Measurements from ENCODE around the gene TRPM1.

The TRPM1 gene

DNA sequence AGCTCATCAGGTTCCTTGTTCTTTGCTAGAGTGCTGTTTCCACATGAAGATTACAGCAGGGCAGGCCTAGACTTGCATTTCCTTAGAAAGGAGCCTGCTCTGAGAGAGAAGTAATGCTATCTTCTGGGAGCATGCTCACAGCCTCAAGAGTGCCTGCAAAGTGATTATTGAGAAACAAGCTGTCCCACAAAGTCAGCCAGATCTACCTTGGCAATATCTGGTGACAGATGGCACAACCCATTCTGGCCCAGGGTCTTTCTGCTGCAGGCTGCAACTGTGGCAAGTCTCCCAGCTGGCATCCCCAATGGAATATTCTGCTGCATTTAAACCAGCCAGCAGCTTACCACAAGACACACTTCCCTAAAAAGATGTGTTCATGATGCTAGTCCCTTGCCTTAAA, 139.4 kb downstream of the TRPM1 start:
- Histone ChIP-seq H3K27me3 (ENCODE audit: insufficient read depth, insufficient read length) (no peaks in the 10 kb centered on the region), H3K9ac (ENCODE audit: insufficient read length, low read depth) (no peak overlapping the region), H3K9me3 (ENCODE audit: insufficient read depth, low read length) (no peaks in the 10 kb centered on the region), H3K4me3 (ENCODE audit: insufficient read length, low read depth) (no peak overlapping the region), H3K36me3 (ENCODE audit: insufficient read depth, insufficient read length, low read length) (peaks cover 45% of the 10 kb centered on the region), H3K4me1 (ENCODE audit: insufficient read depth, insufficient read length) (no peaks in the 10 kb centered on the region)
- TF ChIP-seq SUZ12 (IDR thresholded peaks at IDR 0.05; ENCODE audit: extremely low read depth, insufficient read depth, insufficient read length) (no peak), YY1 (IDR thresholded peaks at IDR 0.05; ENCODE audit: insufficient read depth, insufficient read length) (no peak), ZNF274 (IDR thresholded peaks at IDR 0.05; ENCODE audit: low read depth, low read length) (no peak)
- DNase-seq (ENCODE audit: low read depth, low spot score): no peak

- no peaks in the 10 kb centered on the region for H3K27me3 ChIP-seq (ENCODE audit: insufficient read depth, insufficient read length)
- no peaks in the 10 kb centered on the region for H3K4me1 ChIP-seq (ENCODE audit: insufficient read depth, insufficient read length)
- H3K4me3 ChIP-seq (ENCODE audit: insufficient read length, low read depth): no peak overlapping the region
- H3K9ac ChIP-seq (ENCODE audit: insufficient read length, low read depth): no peak overlapping the region
- TF ChIP-seq ZNF274 (IDR thresholded peaks at IDR 0.05; ENCODE audit: low read depth, low read length): no peak
- H3K9me3 ChIP-seq (ENCODE audit: insufficient read depth, low read length): no peaks in the 10 kb centered on the region
- no peak for DNase-seq (ENCODE audit: low read depth, low spot score)
- peaks cover 42% of the 10 kb centered on the region for H3K36me3 ChIP-seq (ENCODE audit: insufficient read depth, insufficient read length, low read length)
Measured at GRCh38 chr15:30958219-30958618, 143.3 kb downstream of the TRPM1 start.

- Histone ChIP-seq H3K4me1 (ENCODE audit: insufficient read depth, insufficient read length) (no peaks in the 10 kb centered on the region), H3K9me3 (ENCODE audit: insufficient read depth, low read length) (no peaks in the 10 kb centered on the region), H3K4me3 (ENCODE audit: insufficient read length, low read depth) (no peak overlapping the region), H3K27me3 (ENCODE audit: insufficient read depth, insufficient read length) (no peaks in the 10 kb centered on the region), H3K36me3 (ENCODE audit: insufficient read depth, insufficient read length, low read length) (peaks cover 57% of the 10 kb centered on the region), H3K9ac (ENCODE audit: insufficient read length, low read depth) (no peak overlapping the region)
- TF ChIP-seq ZNF274 (IDR thresholded peaks at IDR 0.05; ENCODE audit: low read depth, low read length): no peak
- TF ChIP-seq SUZ12 (IDR thresholded peaks at IDR 0.05; ENCODE audit: extremely low read depth, insufficient read depth, insufficient read length): no peak
- TF ChIP-seq YY1 (IDR thresholded peaks at IDR 0.05; ENCODE audit: insufficient read depth, insufficient read length): no peak
- DNase-seq (ENCODE audit: low read depth, low spot score): no peak
Measured at GRCh38 chr15:30956216-30957124, 145.1 kb downstream of the TRPM1 start.

DNA sequence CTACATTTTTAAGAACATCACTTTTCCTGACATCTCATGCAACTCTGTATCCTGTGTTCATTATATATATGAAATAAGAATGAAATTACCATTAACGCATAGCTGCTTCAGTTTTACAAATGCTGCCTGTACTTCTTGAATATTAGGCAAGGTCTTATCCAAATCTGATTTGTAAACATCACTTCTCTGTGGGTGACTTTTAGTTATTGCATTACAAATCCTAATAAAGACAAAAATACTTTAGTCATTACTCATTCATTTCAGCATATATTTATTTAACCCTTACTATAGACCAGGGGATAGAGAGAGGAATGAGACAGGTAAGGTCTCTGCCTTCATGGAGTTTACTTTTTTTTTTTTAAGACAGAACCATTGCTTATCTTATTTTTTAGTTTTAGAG, 146.9 kb downstream of the TRPM1 start:
- H3K9me3 ChIP-seq (ENCODE audit: insufficient read depth, low read length): peaks cover 4% of the 10 kb centered on the region; the same call in 1 of the 2 replicates
- no peak overlapping the region for H3K4me3 ChIP-seq (ENCODE audit: insufficient read length, low read depth)
- no peaks in the 10 kb centered on the region for H3K4me1 ChIP-seq (ENCODE audit: insufficient read depth, insufficient read length)
- no peaks in the 10 kb centered on the region for H3K27me3 ChIP-seq (ENCODE audit: insufficient read depth, insufficient read length)
- no peak overlapping the region for H3K9ac ChIP-seq (ENCODE audit: insufficient read length, low read depth)
- no peak for DNase-seq (ENCODE audit: low read depth, low spot score)
- TF ChIP-seq YY1 (IDR thresholded peaks at IDR 0.05; ENCODE audit: insufficient read depth, insufficient read length): no peak
- TF ChIP-seq SUZ12 (IDR thresholded peaks at IDR 0.05; ENCODE audit: extremely low read depth, insufficient read depth, insufficient read length): no peak
- TF ChIP-seq ZNF274 (IDR thresholded peaks at IDR 0.05; ENCODE audit: low read depth, low read length): no peak
- peaks cover 60% of the 10 kb centered on the region for H3K36me3 ChIP-seq (ENCODE audit: insufficient read depth, insufficient read length, low read length)

DNA sequence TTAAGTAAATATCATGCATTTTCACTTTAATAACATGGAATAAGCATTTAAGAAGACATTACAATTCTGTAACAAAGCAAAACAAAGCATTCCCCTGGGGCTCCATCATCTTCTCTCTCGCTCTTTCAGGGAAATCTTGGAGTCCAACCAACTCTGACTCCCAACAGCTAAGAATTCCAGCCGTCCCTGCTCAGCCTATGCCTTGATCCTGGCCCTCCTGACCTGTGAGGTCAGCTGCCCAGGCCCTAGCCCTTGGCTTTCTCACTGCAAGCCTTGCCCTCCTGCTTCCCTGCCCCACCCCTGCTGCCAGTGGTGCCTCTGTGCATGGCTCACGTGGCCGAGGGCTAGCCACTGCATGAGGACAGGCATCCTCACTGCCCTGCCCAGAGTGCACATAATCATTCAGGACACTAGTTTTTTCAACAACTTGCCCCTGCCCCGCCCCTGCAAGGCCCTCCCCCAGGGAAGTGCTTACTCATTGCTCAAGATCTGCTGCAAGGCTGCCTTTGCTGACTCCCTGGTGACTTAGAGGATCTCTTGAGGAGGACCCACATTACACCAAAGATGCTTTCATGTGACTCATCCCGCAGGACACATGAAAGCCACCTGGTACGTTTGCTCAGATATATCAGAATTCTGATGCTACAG, 147.7 kb downstream of the TRPM1 start:
- Histone ChIP-seq H3K4me1 (ENCODE audit: insufficient read depth, insufficient read length) (no peaks in the 10 kb centered on the region), H3K4me3 (ENCODE audit: insufficient read length, low read depth) (no peak overlapping the region), H3K27me3 (ENCODE audit: insufficient read depth, insufficient read length) (no peaks in the 10 kb centered on the region), H3K36me3 (ENCODE audit: insufficient read depth, insufficient read length, low read length) (peaks cover 61% of the 10 kb centered on the region), H3K9ac (ENCODE audit: insufficient read length, low read depth) (no peak overlapping the region), H3K9me3 (ENCODE audit: insufficient read depth, low read length) (peaks cover 12% of the 10 kb centered on the region; the same call in 1 of the 2 replicates)
- no peak for DNase-seq (ENCODE audit: low read depth, low spot score)
- no peak for TF ChIP-seq SUZ12 (IDR thresholded peaks at IDR 0.05; ENCODE audit: extremely low read depth, insufficient read depth, insufficient read length)
- TF ChIP-seq YY1 (IDR thresholded peaks at IDR 0.05; ENCODE audit: insufficient read depth, insufficient read length): no peak
- no peak for TF ChIP-seq ZNF274 (IDR thresholded peaks at IDR 0.05; ENCODE audit: low read depth, low read length)

- no peaks in the 10 kb centered on the region for H3K27me3 ChIP-seq (ENCODE audit: insufficient read depth, insufficient read length)
- no peaks in the 10 kb centered on the region for H3K4me1 ChIP-seq (ENCODE audit: insufficient read depth, insufficient read length)
- H3K36me3 ChIP-seq (ENCODE audit: insufficient read depth, insufficient read length, low read length): peaks cover 61% of the 10 kb centered on the region
- no peak overlapping the region for H3K9ac ChIP-seq (ENCODE audit: insufficient read length, low read depth)
- no peak for DNase-seq (ENCODE audit: low read depth, low spot score)
- H3K9me3 ChIP-seq (ENCODE audit: insufficient read depth, low read length): peaks cover 13% of the 10 kb centered on the region; the same call in 1 of the 2 replicates
- TF ChIP-seq YY1 (IDR thresholded peaks at IDR 0.05; ENCODE audit: insufficient read depth, insufficient read length): no peak
- TF ChIP-seq SUZ12 (IDR thresholded peaks at IDR 0.05; ENCODE audit: extremely low read depth, insufficient read depth, insufficient read length): no peak
- TF ChIP-seq ZNF274 (IDR thresholded peaks at IDR 0.05; ENCODE audit: low read depth, low read length): no peak
- H3K4me3 ChIP-seq (ENCODE audit: insufficient read length, low read depth): no peak overlapping the region
Measured at GRCh38 chr15:30953183-30953582, 148.3 kb downstream of the TRPM1 start.
